Glomerular endothelial cell (primary cell): Measurements from ENCODE around the gene SLFN5. TPM values are rescaled to one million over a fixed set of nuclear protein-coding genes. Genes with fewer than 3 reads are reported as not detected.
"Not testable (repeated sequence)": the region's sequence is repeated elsewhere in the genome, so short reads cannot be mapped to it uniquely, and the experiment has no call there.

ENCODE experiments used
- DNase-seq: peaks from one replicate; pipeline ENCODE4 v3.0.0-alpha.2; 2011; ENCODE audit warnings: low read depth, low spot score; ENCODE audit errors: extremely low read depth
- total RNA-seq: library from RNA; depleted of rRNA; stranded (reverse); fragments of >200 nt; gene quantifications from 2 replicates; pipeline ENCODE4 v1.2.3, GENCODE V29; 2015

SLFN5 gene
- total RNA-seq, 1 donor from 2014 or later = 35.3 TPM

GRCh38 chr17:35287286-35287811, 44.5 kb downstream of the SLFN5 start:
- DNase-seq = no peak

DNA sequence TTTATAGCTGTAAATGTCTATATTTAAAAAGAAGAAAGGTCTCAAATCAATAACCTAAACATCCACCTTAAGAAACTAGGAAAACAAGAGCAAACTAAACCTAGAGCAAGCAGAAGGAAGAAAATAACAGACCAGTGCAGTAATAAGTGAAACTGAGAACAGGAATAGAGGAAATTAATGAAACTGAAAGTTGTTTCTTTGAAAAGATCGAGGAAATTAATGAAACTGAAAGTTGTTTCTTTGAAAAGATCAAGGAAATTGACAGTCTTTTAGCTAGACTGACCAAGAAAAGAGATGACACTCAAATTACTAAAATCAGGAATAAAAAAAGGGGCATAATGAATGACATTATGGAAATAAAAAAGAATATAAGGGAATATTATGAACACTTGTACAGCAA, 46.4 kb downstream of the SLFN5 start:
- DNase-seq = no peak

GRCh38 chr17:35291802-35292201, 48.9 kb downstream of the SLFN5 start:
- DNase-seq = no peak

DNA sequence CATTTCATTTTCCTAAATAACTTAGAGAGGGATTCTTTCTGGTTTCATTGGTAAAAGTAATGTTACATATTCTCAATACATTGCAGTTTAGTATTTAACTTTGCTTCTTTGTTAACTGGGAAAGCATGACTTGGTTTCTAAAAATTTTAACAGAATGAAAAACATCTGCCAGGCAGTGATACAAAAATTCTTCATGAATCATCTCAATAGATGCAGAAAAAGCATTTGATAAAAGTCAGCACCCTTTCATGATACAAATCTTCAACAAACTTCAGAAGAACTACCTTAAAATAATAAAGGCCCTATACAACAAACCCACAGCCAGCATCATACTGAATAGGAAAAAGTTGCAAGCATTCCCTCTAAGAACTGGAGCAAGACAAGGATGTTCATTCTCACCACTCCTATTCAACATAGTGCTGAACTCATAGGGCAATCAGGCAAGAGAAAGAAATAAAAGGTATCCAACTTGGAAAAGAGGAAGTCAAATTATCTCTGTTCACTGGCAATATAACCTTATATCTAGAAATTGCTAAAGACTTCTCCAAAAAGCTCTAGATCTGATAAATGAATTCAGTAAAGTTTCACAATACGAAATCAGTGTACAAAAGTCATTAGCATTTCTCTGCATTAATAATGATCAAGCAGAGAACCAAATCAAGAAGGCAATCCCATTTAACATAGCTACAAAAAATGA, 50.4 kb downstream of the SLFN5 start:
- no peak for DNase-seq

- no peak for DNase-seq
Observed at GRCh38 chr17:35294756-35295155, 51.9 kb downstream of the SLFN5 start.

- no peak for DNase-seq
Observed at GRCh38 chr17:35295686-35296085, 52.8 kb downstream of the SLFN5 start.

DNA sequence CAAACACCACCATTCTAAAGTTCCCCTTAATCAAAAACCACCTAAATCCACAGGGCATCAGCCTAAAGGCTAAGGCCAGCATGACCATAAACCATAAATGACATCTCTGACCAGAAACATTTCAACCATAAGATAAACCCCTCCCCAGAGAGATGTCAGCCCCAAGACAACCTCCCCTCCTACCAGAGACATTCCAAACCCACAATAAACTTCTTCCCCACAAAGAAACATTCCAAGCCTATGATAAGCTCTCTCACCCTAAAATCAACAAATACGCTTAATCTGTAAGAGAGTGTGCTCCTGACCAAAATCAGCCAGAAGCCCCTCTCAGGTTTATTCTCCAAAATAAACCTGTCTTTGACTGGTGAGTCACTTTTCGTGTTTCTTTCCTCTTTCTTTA, 54.8 kb downstream of the SLFN5 start:
- DNase-seq = no peak

DNA sequence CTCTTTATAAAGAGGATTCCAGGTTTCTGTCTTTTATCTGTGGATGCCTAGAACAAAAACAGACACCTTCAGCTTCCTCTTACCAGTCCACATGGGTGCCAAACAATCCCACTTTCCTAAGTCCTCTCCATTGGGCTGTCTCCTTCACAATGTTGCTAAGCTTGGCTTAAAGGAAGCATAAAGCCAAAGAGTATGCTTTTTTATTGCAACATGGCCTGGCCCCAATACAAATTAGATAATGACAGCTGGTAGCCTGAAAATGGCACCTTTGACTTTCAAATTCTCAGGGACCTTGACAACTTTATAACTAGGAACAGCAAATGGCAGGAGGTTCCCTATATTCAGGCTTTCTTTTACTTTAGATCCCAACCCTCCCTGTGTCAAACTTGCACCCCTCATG, 55.8 kb downstream of the SLFN5 start:
- DNase-seq = no peak

- no peak for DNase-seq
Observed at GRCh38 chr17:35299135-35299534, 56.3 kb downstream of the SLFN5 start.

DNA sequence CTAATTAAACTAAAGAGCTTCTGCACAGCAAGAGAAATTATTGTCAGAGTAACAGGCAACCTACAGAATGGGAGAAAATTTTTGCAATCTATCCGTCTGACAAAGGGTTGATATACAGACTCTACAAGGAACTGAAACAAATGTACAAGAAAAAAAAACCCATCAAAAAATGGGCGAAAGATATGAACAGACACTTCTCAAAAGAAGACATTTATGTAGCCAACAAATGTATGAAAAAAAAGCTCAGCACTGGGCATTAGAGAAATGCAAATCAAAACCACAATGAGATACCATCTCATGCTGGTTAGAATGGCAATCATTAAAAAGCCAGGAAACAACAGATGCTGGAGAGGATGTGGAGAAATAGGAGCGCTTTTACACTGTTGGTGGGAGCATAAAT, 66.5 kb downstream of the SLFN5 start:
- not testable (repeated sequence) for DNase-seq

DNA sequence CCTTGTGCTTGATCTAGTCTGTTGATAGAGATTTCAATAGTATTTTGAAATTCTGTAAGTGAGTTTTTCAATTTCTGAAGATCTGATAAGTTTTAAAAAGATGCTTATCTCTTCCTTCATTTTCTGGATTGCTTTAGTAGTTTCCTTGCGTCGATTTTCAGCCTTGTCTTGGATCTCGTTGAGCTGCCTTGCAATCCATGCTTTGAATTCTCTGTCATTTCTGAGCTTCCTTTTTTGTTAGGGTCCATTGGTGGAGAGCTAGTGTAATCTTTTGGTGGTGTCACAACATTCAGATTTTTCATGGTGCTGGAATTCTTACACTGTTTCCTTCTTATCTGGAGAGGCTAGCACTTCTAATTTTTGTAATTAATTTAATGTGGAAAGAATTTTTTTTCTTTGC, 69.5 kb downstream of the SLFN5 start:
- no peak for DNase-seq

GRCh38 chr17:35312790-35313711, 70.2 kb downstream of the SLFN5 start:
- no peak for DNase-seq

DNA sequence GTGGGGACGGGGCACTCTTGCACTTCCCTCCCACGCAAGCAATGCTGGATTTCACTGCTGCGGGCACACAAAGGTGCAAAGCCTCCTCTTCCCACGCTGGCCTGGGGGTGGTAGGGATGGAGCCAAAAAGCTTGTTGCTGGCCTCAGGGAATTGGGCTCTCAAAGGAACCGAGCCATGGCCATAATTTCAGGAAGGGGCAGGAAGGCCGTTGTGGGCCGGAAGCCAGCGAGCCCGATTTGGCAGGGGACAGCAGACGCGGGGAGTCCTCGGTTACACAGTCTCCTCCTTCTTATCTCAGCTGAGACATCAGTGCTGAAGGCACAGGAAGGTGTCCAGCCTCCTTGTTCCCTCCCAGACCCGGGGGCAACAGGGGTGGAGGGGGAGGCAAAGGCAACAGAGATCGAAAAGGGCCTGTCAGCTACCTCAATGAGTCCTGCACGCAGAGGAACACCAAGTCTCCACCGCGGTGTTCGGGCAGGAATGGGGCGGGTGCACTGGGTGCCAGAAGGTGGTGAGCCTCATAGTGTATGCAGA, 71.1 kb downstream of the SLFN5 start:
- no peak for DNase-seq

DNA sequence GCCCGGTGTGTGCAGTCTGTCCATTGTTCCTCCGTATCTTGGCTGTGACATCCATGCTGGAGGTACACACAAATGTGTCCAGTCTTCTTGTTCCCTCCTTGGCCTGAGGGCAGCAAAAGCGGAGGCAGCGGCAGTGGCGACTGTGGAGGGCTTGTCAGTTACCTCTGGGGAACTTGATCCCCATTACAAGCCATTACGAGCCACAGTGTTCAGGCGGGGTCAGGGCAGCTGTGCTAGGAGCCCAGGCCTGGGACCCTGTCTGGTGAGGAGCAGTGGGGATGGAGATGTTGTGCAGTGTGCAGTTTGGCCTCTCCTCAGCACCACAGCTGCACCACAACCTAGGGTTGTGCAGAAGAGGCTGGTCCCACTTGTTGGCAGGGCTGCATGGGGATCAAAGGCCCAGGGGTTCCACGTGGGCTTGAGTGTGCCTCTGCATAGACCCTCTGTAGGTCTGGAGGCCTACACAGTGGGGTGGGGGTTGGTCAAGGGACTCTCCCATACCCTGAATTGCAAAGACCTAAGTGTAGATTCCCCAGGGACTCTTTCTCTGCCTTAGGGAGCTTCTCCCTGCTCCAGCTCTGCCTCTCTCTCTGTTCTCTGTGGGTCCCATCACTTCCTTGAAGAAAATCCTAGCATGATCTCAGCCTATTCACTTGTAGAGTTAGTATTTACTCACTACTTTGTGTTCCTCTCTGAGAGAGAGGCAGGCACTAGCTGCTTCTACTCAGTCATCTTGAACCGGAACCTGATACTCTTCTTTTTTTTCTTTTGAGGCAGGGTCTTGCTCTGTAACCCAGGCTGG, 71.7 kb downstream of the SLFN5 start:
- DNase-seq = no peak

GRCh38 chr17:35315283-35315682, 72.4 kb downstream of the SLFN5 start:
- no peak for DNase-seq

- DNase-seq = no peak
Observed at GRCh38 chr17:35315971-35316370, 73.1 kb downstream of the SLFN5 start.

DNA sequence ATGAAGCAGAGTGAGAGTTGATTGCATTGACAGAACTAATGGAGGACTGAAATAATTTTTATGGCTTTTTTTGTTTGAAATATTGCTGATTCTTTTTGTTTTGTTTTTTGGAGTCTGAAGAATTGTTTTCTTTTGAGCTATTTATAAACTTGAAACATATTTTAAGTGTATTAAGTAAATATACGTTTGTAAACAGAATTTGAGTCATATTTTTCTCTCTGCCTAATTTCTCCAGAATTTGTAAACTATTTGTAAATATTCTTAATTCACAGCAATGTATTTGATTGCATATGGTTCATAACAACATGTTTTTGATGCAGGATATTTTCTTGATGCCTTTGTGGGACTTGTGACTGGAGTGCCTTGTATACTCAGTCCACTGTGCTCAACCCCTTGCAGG, 79.9 kb downstream of the SLFN5 start:
- DNase-seq = no peak
